Activated naive CD4-positive, alpha-beta T cell treated with Interleukin-2 at 50 U/mL for 16 hours (primary cell): Measurements from ENCODE around the gene RCC1.
"Not testable (repeated sequence)": the region's sequence is repeated elsewhere in the genome, so short reads cannot be mapped to it uniquely, and the experiment has no call there.

ENCODE experiments used
- DNase-seq: peaks from one replicate; pipeline ENCODE4 v3.0.0-alpha.2; 2020

RCC1 gene

DNA sequence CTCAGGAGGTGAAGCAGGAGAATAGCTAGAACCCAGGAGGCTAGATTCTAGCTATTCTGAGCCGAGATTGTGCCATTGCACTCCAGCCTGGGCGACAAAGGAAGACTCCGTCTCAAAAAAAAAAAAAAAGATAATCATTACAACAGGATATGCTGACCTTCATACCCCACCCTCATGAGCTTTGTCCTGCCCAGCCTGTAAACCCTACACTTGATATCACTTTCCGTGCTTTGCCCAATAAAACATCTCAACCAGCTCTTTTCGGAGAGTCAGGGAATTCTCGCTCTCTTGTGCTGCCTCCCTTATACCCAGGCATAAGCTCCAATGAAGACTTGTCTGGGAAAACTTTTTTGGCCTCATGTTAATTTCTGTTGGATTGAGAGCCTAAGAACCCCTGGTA lies 45.5 kb downstream of the RCC1 start:
- DNase-seq: no peak

DNA sequence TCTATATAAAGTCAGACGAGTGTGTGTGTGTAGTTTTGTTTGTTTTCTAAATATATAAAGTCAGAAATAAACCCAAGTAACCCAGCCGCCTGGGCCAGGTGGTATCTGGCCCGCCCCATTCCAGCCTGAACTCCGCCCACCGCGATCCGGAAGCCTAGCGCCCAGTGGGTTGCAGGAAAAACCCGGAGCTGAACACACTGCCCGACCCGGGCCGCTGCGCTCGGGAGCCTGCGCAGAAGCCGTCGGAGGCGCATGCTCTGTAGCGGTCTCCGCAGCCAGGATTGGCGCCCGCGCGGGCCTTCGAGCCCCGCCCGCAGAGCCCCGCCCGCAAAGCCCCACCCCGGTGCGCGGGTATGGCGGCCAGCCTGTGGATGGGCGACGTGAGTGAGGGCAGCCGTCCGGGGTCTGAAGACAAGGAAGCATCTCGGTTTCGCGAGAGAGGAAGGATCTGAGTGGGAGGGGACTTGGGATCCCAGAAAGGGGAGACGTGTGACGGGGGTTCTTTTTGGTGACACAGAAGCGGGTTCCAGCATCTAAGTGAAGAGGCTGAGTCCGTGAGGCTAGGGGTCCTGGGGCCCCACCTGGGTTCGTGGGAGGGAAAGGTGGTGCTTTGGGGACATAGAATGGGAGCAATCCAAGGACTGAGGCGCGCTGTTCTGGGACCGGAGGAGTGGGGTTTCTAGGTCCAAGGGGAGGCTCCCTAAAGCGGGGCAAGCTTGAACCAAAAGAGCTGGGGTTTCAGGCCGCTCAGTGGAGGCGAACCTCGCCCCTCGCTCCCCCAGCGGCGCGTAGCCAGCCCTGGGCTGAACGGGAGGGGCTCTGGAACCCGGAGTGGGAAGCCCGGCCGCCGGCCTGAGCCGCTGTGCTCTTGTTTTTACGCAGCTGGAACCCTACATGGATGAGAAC lies 47.2 kb downstream of the RCC1 start, which contains the start of gene TRNAU1AP:
TSS of gene TRNAU1AP (plus strand) at position 328 of the 906 bp plus-strand sequence. CDS start at position 354, 26 bp downstream.
- DNase-seq: peak; percentile 97

DNA sequence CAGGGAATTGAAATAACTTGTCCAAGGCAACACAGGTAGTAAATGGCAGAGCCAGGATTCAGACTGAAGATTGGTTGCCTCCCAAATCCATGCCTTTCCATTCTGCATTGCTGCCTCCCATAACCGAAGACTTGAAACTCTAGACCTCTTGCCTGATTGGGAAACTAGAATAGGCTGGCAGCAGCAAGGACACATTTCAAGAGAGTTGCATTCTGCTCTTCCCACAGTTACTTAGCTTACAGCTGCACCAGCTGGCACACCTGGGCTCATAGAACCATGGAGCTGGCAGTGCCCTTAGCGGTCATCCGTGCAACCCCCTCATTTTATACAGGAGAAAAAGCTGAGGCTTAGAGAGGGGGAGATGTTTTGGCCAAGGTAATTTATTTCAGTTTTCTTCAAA lies 55.0 kb downstream of the RCC1 start:
- no peak for DNase-seq

DNA sequence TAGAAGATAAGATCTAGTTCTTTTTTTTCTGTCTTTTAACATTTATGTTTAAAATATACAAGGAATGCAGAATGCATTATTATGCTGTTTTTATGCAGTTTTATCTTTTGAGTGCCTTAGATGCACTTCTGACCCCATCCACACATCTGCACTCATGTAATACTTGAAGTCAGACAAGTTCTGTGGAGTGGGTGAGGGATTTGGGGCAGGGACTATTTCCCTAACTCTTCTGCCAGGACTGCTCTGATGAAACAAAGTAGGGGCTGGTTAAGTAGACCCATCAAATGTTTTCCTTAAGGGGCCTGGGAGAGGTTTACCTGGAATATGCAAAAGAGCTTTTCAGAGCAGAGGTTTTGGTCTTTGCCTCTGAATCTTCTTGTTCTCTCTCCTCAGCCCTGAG lies 58.5 kb downstream of the RCC1 start:
- DNase-seq: no peak

DNA sequence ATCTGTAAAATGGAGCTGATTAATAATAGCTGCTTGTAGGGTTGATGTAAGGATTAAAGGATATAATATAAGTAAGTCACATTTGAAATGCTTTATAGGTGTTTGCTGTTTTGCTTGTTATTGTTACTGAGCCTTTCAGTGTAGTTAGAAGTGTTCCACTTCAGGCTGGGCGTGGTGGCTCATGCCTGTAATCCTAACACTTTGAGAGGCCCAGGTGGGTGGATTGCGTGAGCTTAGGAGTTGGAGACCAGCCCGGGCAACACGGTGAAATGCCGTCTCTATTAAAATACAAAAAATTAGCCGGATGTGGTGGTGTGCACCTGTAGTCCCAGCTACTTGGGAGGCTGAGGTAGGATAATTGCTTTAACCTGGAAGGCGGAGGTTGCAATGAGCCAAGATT lies 59.2 kb downstream of the RCC1 start:
- no peak for DNase-seq

DNA sequence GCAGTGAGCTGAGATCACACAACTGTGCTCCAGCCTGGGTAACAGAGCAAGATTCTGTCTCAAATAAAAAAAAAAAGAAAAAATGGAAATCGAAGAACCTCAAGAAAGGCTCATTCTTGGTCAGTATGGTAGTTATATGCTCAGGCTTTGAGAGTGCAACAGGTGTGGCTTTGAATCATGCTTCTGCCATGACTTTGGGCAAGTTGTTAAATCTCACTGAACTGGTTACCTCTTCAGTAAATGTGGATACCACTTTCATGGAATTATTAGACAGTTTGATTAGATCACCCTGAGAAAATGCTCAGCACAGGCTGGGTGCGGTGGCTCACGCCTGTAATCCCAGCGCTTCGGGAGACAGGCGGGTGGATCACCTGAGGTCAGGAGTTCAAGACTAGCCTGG lies 59.9 kb downstream of the RCC1 start:
- DNase-seq: no peak

DNA sequence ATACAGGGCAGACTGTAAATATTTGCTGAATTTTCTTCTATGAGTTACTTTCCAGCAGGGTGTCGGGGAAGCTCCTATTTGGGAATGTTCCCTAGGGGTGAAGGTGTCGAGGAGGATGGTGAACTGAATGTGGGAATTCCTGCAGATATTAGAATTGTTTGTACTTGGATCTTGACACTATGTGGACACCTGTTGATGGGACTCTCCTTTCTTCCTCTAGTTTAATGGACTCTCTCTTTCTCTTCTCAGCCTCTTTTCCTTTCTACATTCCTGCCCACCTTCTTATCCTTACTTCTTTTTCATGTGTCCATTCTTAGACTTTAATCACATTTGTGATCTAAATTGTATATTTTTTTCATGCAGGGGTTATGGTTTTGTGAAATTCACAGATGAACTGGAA lies 61.1 kb downstream of the RCC1 start:
- DNase-seq: no peak

DNA sequence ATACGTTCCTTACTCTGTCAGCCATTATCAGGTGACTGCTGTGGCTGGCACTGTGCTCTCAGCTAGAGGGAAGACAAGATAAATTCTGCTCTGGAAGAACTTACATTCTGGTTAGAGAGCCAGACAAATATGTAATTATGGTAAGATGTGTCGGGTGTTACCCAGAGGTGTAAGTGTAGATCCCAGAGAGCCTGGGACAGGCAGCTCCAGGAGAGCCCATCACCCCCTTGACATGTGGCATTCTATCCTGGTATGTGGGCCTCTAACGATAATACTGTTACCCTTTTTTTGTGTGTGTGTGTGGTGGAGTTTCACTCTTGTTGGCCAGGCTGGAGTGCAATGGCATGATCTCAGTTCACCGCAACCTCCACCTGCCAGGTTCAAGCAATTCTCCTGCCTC lies 66.1 kb downstream of the RCC1 start:
- no peak for DNase-seq

DNA sequence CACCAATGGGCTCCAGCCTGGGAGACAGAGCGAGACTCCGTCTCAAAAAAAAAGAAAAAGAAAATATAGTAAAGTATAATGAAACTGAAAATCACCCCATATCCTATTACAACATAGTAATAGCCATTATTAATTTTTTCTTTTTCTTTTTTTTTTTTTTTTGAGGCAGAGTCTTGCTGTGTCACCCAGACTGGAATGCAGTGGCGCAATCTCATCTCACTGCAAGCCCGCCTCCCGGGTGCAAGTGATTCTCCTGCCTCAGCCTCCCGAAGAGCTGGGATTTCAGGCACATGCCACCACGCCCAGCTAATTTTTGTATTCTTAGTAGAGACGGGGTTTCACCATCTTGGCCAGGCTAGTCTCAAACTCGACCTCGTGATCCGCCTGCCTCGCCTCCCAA lies 67.0 kb downstream of the RCC1 start:
- DNase-seq: not testable (repeated sequence)

DNA sequence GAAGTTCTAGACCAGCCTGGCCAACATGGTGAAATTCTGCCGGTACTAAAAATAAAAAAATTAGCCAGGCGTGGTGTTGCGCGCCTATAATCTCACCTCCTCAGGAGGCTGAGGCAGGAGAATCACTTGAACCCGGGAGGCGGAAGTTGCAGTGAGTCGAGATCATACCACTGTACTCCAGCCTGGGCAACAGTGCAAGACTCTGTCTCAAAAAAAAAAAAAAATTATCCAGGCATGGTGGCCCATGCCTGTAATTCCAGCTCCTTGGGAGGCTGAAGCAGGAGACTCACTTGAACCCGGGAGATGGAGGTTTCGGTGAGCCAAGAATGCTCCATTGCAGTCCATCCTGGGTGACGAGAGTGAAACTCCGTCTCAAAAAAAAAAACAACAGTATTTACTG lies 67.7 kb downstream of the RCC1 start:
- no peak for DNase-seq

DNA sequence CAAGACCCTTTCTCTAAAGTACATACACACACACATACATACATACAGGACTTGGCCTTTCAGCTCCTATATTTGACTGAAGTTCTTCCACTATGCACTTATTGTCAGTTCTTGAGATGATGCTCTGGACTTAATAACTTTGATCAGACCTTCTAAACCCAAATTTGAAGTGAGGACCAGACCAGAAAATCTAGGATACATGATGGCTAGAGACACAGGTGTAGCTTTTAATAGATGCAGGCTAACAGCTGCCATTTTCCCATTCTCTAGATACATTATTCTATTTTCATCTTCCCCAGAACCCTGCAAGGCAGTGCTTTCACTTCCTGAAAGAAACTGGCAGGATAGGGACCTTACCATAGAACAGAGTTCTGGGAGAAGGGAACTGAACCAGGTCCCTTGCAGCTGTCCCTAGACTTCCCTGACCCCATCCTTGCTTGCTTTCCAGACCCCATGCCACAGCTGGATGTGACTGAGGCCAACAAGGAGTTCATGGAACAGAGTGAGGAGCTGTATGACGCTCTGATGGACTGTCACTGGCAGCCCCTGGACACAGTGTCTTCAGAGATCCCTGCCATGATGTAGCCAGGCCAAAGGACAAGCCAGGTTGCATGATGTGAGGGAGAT lies 71.3 kb downstream of the RCC1 start:
- DNase-seq: peak; percentile 22

DNA sequence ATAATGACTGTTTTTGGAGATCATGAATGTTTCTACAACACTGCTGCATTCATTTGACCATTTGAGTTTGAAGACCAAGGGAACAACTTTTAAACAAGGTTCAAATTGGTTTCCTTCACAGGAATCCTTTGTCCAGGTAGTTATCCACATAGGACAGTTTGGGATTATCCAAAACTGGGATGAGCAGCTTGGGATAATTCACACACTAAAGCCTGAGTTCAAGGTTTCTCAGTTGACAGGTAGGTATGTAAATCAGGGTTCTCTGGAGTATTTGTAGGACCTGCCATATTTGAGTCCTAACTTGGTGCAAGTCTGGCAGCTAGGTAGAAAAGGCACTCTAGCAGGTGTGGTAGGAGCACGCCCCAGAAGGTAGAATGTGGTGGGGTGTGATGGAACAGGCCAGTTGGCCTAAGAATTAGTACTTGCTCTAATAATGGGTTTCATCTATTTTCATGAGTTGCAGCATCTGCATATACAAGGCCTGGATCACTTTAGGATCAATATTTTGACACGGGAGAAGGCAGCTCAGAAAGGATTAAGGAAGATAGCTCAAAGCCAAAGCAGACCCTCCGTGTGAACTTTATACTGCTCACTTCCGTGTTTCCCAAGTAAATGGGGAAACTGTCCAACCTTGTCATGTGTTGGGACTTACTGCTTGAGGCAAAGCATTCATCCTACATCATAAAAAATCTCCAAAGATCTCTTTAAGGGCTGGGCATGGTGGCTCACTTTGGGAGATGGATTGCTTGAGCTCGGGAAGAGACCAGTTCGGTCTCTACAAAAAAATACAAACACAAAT lies 72.1 kb downstream of the RCC1 start:
- no peak for DNase-seq

DNA sequence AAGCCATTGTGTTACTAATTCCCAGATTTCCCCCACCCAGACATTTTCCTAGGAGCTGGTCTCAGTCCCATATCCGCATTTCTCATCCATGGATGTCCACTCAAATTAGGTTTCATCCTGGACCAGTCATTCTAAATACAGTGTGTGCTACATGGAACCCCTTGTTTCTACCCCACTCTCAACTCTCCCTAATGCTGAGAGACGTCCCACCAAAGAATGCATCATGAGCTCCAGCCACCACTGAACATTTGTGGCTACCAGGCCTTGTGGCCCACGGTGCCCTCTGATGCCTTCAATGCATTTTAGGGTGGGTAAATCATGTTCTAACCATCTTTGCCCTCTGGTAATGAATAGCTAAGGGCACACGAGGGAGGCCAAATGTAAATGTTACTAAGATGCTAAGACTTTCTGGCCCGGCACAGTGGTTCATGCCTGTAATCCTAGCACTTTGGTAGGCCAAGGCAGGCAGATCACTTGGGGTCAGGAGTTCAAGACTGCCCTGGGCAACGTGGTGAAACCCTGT lies 72.9 kb downstream of the RCC1 start:
- no peak for DNase-seq

DNA sequence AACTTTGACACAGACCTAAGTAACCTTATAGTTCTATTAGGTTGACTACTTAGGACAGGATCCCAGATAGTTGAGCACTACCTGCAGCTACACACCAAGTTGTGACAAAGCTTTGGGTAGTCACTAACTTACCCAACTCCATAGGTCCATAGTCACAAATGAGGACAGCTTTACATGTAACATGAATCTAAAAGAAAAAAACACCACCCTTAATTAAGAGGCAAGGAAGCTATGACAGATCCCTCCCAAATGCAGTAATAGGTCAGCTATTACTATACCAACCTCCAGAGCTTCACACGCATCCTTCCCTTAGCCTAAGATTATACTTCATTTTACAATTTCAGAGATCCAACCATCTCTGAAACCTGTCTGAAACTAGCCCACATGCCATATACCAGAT lies 73.6 kb downstream of the RCC1 start:
- no peak for DNase-seq

DNA sequence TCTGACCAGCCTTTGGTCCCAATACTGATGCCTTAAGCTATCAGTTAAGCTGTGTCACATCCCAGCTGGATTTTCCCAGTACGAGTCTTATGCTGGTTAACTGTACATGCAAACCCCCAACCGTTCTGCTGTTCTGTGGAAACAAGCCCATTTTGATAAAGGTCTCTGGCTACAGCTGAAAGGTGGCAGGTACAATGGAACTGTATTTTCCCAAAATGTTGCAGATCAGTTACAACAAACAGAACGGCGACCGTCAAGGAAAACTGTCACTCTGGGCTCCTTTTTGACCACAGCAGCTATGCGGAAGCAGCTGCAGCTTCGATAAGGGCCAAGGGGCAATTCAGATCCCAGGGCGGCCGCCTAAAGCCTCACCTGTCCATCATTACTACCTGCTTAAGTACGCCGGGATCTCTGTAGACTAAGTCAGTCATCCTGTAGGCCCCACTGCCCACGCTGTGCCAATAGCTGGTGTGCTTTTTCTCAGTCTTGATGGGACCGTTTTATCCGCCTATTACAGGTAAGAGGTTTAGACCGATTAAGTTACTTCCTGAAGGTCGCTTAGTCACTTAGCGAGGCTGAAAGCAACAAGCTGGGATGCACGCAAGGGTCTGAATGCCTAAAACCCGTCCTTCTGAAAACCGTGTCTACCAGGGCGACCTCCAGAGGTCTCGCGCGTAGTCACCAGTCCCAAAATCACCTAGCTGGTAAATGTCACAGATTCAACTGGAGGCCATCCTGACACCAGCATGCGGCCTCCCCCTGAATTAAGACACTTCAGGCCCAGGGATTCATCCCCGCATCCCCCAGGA lies 75.1 kb downstream of the RCC1 start:
- DNase-seq: peak; percentile 65

DNA sequence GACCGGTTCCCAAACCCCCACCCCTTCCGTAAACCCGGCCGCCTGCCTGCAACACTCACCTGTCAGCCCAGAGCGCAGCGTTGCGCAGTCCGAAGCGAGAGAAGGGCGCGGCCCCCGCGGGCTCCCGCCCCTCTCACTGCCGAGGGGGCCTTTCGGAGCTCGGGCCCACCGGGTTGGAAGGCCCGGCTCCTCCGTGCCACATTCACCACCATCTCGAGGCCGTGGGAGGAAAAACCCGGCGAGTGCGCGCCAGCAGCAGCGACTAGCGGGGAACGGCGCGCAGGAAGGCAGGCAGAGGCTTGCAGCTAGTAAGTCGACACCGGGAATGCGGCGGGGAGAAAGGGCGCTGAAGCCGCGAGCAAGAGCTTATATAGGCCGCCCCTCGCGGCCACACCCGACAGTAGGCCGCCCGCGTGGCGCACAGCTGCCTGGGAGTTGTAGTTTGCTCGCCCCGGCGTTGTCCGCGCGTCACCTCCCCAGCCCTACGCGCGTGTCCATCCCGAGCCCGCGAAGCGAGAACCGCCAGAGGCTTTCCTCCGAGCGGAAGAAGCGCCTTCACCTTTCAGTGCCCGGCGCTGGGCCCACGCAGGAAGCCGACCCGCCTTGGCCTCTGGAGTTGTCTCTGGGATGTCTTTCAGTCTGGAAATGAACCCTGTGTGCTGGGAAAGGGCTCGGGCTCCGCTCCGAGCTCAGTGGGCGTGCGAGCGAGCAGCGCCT lies 75.8 kb downstream of the RCC1 start:
- DNase-seq: peak; percentile 93

DNA sequence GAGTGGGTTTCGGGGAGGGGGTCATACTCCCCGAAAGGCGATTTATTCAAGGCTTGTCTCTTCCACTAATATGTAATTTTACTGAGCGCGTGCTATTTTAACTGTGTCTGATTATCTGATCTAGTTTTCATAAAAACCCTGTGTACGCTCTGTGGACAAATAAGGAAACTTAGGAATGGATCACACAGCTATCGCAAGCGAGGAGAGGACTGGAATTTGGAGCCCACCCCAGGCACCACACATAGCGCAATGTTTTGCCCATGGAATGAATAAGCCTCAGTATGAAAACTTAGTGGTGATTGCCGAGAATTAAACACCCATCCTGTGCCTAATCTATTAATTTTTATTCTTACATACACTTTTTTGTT lies 76.4 kb downstream of the RCC1 start:
- DNase-seq: no peak

DNA sequence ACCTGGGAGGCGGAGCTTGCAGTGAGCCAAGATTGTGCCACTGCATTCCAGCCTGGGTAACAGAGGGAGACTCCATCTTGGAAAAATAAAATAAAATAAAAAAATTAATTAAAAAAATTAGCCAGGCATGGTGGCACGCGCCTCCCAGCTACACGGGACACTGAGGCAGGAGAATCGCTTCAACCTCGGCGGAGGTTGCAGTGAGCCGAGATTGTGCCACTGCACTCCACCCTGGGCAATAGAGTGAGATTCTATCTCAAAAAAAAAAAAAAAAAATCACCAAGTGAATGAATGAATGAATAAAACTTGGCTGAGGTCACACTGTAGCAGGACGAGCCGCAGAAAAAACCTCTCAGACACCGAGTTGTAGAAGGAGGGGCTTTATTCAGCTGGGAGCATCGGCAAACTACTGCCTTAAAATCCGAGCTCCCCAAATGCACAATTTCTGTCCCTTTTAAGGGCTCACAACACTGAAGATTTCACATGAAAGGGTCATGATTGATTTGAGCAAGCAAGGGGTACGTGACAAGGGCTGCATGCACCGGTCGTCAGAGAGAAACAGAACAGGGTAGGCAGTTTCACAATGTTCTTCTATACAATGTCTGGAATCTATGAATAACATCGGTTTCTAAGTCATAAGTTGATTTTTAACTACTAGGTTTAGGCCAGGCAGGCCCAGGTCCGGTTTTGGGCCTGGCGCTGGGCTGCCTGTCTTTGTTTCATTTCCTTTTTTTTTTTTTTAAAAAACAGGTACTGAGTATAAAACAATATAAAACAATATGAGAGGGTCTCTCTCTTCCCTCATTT lies 80.9 kb downstream of the RCC1 start:
- DNase-seq: not testable (repeated sequence)
